ENCODE measurements around the gene IL17REL. TPM values are rescaled to one million over a fixed set of nuclear protein-coding genes. Genes with fewer than 3 reads are reported as not detected.

Gene IL17REL
- total RNA-seq, 1 experiment from 2014 or later: not detected

DNA sequence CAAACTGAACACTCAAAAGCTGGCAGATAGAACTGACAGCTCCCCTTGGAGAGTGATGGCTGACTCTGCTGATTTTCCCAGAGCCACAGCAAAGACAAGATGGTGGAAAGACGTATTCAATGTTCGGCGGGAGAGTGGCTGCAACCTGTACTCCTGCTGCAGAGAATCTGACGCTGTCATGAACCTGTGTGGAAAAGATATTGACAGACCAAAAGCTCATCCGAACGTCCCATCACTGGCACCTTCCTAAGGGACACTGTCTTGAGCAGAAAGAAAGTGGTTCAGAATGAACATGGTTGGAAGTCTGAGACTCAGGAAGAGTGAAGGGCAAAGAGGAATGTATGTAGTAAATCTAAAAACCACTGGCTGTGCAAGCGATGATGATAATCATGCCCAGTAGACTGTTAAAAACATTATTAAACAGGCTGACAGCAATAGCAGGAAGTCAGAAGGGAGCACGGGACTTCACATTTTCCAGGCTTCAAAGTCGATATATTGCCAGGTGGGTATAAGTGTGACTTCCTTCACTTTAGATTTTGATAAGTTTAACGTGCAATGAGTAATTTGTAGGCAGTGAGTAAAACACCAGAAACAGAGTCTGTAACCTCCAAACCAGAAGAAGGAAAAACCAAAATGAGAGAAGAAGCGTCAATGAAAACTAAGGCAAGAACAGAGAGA lies 6.2 kb upstream of the IL17REL start:
- peak; percentile 25 for DNase-seq
- H3K27me3 ChIP-seq (ENCODE audit: control insufficient read depth, insufficient read depth, low read length): peaks cover 20% of the 10 kb centered on the region
- H3K36me3 ChIP-seq (replicated peaks; ENCODE audit: control insufficient read depth, insufficient read depth, low read length): no peaks in the 10 kb centered on the region
- no peak overlapping the region for H3K4me3 ChIP-seq (ENCODE audit: insufficient read depth, low read depth, low read length)

- peaks cover 25% of the 10 kb centered on the region for H3K27me3 ChIP-seq (ENCODE audit: control insufficient read depth, insufficient read depth, low read length)
These were observed 5.2 kb upstream of the IL17REL start for GRCh38 chr22:50017701-50018224.

DNA sequence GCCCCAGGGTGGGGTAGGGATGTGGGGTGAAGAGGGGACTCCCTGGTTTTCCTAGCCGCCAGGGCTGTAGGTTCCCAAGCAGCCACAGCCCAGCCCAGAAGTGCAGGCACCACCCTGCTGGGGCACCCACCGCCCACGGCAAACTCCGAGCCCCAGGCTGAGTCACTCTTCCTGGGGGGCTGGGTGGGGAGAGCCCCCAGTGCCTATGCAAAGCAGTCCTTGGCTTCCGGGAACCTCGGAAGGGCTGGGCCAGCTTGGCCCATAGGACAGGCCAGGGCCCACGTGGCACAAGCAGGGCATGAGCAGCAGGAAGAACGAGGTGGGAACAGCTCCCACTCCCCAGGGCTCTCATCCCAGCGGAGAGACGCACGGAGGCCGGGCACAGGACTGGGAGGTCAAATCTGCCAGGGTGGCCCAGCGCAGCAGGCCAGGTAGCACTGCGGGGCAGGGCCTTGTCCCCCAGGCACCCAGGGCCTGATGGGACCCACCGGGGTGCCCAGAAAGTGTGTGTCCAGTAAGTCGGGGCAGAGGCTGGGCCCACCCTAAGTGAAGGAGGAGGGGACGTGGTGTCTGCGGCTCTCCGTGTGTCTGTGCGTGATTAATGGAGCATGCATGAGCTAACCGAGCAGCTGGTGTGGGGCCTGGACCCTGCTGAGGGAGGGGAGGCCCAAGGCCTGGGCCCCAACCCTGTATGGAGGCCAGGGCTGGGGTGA lies 4.6 kb upstream of the IL17REL start:
- Histone ChIP-seq H3K27me3 (ENCODE audit: control insufficient read depth, insufficient read depth, low read length) (peaks cover 29% of the 10 kb centered on the region), H3K4me3 (ENCODE audit: insufficient read depth, low read depth, low read length) (no peak overlapping the region), H3K36me3 (replicated peaks; ENCODE audit: control insufficient read depth, insufficient read depth, low read length) (no peaks in the 10 kb centered on the region)
- DNase-seq: peak; percentile 58

More at GRCh38 chr22:50017701-50018224, 5.2 kb upstream of the IL17REL start:
- DNase-seq: peak; percentile 56
- Histone ChIP-seq H3K4me3 (ENCODE audit: insufficient read depth, low read depth, low read length) (no peak overlapping the region), H3K36me3 (replicated peaks; ENCODE audit: control insufficient read depth, insufficient read depth, low read length) (no peaks in the 10 kb centered on the region)

DNA sequence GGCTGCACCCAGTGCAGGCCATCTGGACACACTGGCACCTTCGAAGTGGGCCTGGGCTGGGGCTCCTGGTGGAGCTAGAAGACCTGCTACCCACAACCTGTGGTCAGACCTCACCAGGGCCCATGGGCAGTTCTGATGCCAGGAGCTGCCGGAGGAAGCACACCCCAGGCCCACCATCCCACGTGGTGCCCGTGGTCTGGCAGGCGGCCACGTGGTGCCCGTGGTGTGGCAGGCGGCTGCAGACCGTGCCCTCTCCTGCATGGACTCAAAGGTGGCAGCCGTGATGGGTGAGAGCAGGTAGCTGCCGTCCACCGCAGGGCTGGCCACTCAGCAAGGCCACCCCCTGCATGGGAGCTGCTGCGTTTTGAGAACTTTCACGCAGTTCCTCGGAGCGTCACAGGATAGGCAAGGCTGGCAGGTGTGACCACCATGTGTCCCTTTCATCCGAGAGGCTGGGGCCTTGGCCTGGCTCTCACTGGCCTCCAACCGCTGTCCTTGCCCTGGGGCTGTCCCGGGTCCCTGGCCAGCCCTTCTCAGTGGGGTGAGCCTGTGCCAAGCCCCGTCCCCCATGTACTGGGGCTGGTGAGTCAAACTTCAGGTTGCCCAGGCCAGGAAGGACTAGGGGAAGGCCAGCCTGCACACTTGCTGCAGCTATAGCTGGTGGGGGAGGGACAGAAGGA lies 3.9 kb upstream of the IL17REL start:
- DNase-seq: peak; percentile 60
- no peak overlapping the region for H3K4me3 ChIP-seq (ENCODE audit: insufficient read depth, low read depth, low read length)
- peaks cover 36% of the 10 kb centered on the region for H3K27me3 ChIP-seq (ENCODE audit: control insufficient read depth, insufficient read depth, low read length)
- H3K36me3 ChIP-seq (replicated peaks; ENCODE audit: control insufficient read depth, insufficient read depth, low read length): no peaks in the 10 kb centered on the region

- Histone ChIP-seq H3K4me3 (ENCODE audit: insufficient read depth, low read depth, low read length) (no peak overlapping the region), H3K36me3 (replicated peaks; ENCODE audit: control insufficient read depth, insufficient read depth, low read length) (no peaks in the 10 kb centered on the region), H3K27me3 (ENCODE audit: control insufficient read depth, insufficient read depth, low read length) (peaks cover 39% of the 10 kb centered on the region)
- peak; percentile 85 for DNase-seq
These were observed 3.1 kb upstream of the IL17REL start for GRCh38 chr22:50015451-50016307.

- Histone ChIP-seq H3K36me3 (replicated peaks; ENCODE audit: control insufficient read depth, insufficient read depth, low read length) (no peaks in the 10 kb centered on the region), H3K4me3 (ENCODE audit: insufficient read depth, low read depth, low read length) (peak overlapping the region; percentile 32; the same call in 1 of the 2 replicates), H3K27me3 (ENCODE audit: control insufficient read depth, insufficient read depth, low read length) (peaks cover 44% of the 10 kb centered on the region)
- peak; percentile 79 for DNase-seq
These were observed 2.3 kb upstream of the IL17REL start for GRCh38 chr22:50014655-50015401.

DNA sequence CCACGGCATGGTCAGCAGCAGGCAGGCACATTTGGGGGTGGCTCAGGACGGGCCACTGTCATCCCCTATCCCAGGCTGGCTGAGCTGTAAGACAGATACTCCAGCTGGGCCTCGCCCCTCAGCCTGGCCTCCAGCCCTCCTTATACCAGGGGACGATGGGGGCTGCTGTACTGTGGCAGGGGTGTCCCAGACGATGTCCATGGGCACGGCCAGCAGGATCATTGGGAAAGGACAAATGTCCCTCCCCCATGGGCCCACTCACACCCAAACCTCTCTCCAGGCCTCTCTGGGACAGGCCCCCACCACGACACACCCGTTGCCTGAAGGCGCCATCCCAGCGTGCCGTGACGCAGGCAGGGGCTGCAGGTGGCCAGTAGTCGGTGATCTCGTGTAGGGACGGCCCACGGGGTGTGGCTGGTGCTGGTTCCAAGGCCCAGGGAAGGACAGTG lies 1.5 kb upstream of the IL17REL start:
- peak; percentile 79 for DNase-seq
- no peaks in the 10 kb centered on the region for H3K36me3 ChIP-seq (replicated peaks; ENCODE audit: control insufficient read depth, insufficient read depth, low read length)
- H3K4me3 ChIP-seq (ENCODE audit: insufficient read depth, low read depth, low read length): no peak overlapping the region
- peaks cover 44% of the 10 kb centered on the region for H3K27me3 ChIP-seq (ENCODE audit: control insufficient read depth, insufficient read depth, low read length)

DNA sequence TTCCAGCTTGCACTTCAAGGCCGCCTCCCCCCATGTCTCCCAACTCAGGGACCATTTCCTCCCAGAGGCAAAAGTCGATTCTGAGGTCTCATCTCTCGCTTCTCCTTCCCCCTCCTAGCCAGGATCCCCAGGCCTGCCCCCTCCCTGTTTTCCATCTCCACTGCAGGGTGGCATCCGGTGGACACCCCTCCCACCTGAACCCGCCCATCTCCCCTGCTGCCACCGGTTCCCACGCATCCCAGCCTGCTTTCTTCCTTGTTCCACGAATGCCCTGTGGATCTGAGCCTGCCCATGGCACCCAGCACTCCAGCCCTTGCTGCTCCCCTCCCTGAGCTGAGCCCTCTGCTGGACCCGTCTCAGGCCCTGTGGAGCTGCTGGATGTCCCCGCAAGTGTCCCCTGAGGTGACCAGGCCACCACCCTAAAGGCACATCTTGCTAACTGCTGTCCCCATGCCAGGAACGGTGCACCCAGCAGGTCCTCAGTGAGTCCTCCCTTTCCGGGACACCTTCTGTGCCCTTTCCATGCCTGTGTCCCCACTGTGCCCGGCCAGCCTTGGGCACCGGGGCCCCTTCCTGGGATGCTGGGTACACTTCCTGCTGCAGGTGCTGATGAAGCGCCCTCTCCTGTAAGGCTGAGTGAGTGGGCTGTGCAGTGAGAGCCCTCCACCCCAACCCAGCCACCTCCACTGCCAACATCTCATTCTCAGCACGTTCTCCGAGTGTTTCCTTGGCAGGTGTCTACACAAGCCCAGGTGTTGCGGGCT lies 936 bp downstream of the IL17REL start:
- peak; percentile 89 for DNase-seq
- peaks cover 44% of the 10 kb centered on the region for H3K27me3 ChIP-seq (ENCODE audit: control insufficient read depth, insufficient read depth, low read length)
- H3K4me3 ChIP-seq (ENCODE audit: insufficient read depth, low read depth, low read length): peak overlapping the region; percentile 34; the same call in 1 of the 2 replicates
- no peaks in the 10 kb centered on the region for H3K36me3 ChIP-seq (replicated peaks; ENCODE audit: control insufficient read depth, insufficient read depth, low read length)

DNA sequence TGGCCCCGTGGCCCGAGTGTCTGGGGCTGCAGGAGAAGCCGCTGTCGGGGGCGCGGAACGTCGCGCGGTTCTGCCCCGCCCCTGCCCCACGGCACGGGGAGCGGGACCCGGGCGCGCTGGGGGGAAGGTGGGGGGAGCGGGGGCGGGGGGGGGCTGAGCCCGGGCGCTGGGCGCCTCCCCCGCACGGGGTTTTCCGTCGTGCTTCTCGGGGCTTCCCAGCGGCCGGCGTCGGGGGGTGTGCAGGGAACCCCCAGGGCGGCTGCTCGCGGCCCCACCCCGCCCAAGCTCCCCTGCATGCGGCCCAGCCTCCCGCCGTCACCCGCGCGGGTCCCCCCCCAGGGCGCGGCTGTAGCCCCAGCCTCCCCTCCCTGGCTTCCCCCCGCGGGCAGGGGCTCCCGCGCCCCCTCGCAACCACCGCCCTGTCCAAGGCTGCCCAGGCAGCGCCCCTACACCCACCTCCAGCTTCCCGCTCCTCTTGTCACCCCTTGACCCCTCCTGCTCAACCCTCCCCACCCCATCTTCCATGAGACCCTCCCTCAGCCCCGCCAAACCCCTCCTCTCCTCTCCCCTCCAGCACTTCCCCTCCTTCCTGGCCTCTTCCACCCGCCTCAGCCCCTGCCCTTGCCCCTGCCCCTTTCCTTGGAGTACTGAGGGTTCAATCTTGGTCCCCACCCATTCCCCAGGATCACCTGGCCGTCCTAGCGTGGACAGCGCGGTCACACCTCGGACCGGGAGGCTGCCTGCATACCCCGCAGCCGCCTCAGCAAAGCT lies 1.7 kb downstream of the IL17REL start:
- no peaks in the 10 kb centered on the region for H3K36me3 ChIP-seq (replicated peaks; ENCODE audit: control insufficient read depth, insufficient read depth, low read length)
- peak overlapping the region; percentile 34; the same call in 1 of the 2 replicates for H3K4me3 ChIP-seq (ENCODE audit: insufficient read depth, low read depth, low read length)
- DNase-seq: peak; percentile 81
- H3K27me3 ChIP-seq (ENCODE audit: control insufficient read depth, insufficient read depth, low read length): peaks cover 41% of the 10 kb centered on the region

DNA sequence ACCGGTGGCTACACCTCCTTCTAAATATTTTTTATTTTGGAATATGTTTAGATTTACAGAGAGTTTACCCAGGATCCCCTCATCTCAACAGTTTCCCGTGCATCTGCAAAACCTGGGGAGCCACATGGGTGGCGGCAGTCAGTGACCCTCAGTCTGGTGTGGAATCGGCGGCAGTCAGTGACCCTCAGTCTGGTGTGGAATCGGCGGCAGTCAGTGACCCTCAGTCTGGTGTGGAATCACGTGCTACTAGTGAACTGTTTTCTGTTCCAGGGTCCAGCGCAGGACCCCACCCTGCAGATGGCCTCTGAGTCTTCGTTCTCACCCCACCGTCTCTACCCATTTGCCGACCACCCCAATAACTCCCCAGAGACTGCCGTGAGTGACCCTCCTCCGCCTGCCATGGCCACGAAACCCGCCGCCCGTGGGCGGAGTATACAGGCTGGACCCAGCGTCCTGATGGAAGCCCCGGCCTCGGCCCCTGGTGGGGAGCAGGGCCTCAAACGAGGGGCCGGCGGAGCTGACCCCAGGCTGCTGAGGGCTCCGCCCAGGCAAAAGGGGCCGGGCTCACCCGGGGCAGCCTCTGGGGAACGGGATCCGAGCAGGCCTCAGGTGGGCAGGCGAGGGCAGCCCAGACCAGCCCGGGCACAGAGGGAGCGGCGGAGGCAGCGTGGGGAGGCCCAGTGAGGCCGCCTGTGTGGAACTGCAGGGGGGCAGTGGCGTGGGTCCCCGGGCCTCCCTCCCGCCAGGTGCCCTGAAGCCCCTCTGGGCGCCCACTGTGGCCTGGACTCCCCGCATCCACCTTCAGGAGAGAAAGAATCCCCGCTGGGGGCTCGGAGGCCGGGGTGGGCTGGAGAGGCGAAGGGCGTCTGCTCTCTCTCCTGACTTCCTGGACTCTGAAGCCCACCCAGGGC lies 2.5 kb downstream of the IL17REL start:
- Histone ChIP-seq H3K4me3 (ENCODE audit: insufficient read depth, low read depth, low read length) (peak overlapping the region; percentile 34; the same call in 1 of the 2 replicates), H3K27me3 (ENCODE audit: control insufficient read depth, insufficient read depth, low read length) (peaks cover 37% of the 10 kb centered on the region), H3K36me3 (replicated peaks; ENCODE audit: control insufficient read depth, insufficient read depth, low read length) (no peaks in the 10 kb centered on the region)
- DNase-seq: peak; percentile 85

DNA sequence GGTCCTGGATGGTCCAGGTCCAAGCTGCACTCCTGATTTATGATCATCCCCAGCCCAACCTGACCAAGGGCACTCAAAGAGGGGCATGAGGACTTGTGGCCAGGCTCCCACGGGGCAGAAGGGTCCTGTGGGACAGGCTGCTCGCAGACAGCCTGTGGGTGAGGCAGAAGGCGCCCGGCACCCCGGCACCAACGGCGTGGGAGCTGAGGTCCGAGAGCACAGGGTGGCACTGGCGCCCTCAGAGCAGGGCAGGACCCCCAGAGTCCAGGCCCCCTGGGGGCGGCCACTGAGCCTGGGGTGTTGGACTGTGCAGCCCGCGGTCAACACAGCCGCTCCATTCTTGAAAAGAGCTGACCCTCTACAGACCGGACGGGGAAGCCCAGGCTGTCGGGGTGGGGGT lies 3.3 kb downstream of the IL17REL start:
- DNase-seq: peak; percentile 57
- peaks cover 29% of the 10 kb centered on the region for H3K27me3 ChIP-seq (ENCODE audit: control insufficient read depth, insufficient read depth, low read length)

More for the DNA sequence above, 3.3 kb downstream of the IL17REL start:
- H3K36me3 ChIP-seq (replicated peaks; ENCODE audit: control insufficient read depth, insufficient read depth, low read length): no peaks in the 10 kb centered on the region
- H3K4me3 ChIP-seq (ENCODE audit: insufficient read depth, low read depth, low read length): no peak overlapping the region
